ENCODE data around the gene HPN.

HPN gene

DNA sequence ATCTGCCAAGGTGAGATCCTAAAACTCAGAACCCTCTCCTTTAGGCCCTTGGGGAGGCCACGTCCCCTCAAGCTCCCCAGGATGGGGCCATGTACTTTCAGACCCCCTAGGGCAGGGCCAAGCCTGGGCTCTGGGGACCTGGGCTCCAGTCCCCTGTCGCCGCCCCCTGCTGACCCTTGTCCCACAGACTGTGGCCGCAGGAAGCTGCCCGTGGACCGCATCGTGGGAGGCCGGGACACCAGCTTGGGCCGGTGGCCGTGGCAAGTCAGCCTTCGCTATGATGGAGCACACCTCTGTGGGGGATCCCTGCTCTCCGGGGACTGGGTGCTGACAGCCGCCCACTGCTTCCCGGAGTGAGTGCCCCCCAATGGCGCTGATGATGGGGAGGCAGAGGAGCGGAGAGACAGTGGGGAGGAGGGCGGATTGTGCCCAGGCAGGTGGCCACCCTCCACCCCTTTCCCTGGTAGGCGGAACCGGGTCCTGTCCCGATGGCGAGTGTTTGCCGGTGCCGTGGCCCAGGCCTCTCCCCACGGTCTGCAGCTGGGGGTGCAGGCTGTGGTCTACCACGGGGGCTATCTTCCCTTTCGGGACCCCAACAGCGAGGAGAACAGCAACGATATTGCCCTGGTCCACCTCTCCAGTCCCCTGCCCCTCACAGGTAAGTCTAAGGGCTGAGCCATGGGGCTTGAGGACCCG is 18.8 kb downstream of the HPN start:
- no peak for TF ChIP-seq EZH2phosphoT487 (IDR thresholded peaks at IDR 0.05; ENCODE audit: borderline replicate concordance)
- TF ChIP-seq, protein P1, sequence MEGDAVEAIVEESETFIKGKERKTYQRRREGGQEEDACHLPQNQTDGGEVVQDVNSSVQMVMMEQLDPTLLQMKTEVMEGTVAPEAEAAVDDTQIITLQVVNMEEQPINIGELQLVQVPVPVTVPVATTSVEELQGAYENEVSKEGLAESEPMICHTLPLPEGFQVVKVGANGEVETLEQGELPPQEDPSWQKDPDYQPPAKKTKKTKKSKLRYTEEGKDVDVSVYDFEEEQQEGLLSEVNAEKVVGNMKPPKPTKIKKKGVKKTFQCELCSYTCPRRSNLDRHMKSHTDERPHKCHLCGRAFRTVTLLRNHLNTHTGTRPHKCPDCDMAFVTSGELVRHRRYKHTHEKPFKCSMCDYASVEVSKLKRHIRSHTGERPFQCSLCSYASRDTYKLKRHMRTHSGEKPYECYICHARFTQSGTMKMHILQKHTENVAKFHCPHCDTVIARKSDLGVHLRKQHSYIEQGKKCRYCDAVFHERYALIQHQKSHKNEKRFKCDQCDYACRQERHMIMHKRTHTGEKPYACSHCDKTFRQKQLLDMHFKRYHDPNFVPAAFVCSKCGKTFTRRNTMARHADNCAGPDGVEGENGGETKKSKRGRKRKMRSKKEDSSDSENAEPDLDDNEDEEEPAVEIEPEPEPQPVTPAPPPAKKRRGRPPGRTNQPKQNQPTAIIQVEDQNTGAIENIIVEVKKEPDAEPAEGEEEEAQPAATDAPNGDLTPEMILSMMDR (conservative IDR thresholded peaks at IDR 0.05; ENCODE audit: low read length) = no peak
- no peaks in the 10 kb centered on the region for H3K79me2 ChIP-seq (ENCODE audit: insufficient read depth, low read length)

GRCh38 chr19:35061583-35062373 is 20.3 kb downstream of the HPN start:
- Histone ChIP-seq H2AFZ (ENCODE audit: low read length) (no peak overlapping the region), H3K9me2 (replicated peaks; ENCODE audit: low read depth, low read length) (no peaks in the 10 kb centered on the region), H3K9me3 (ENCODE audit: insufficient read depth, low read depth, low read length) (no peaks in the 10 kb centered on the region), H3K4me2 (ENCODE audit: low read depth, low read length, poor library complexity, severe bottlenecking) (no peak overlapping the region), H3K27me3 (ENCODE audit: insufficient read depth, low read length, poor library complexity, severe bottlenecking) (no peaks in the 10 kb centered on the region), H4K20me1 (ENCODE audit: insufficient read depth, low read length, poor library complexity, severe bottlenecking) (no peaks in the 10 kb centered on the region), H3K79me2 (ENCODE audit: insufficient read depth, low read length) (no peaks in the 10 kb centered on the region), H3F3A (ENCODE audit: low read depth) (no peaks in the 10 kb centered on the region), H3K9ac (ENCODE audit: low read depth, low read length, poor library complexity, severe bottlenecking) (no peak overlapping the region), H3K4me1 (ENCODE audit: insufficient read depth, low read length, poor library complexity, severe bottlenecking) (no peaks in the 10 kb centered on the region), H3K36me3 (ENCODE audit: insufficient read depth, low read length) (no peaks in the 10 kb centered on the region), H3K4me3 (ENCODE audit: low read length, poor library complexity, severe bottlenecking) (no peak overlapping the region)
- no peak for TF ChIP-seq EZH2phosphoT487 (IDR thresholded peaks at IDR 0.05; ENCODE audit: borderline replicate concordance)
- TF ChIP-seq, protein P1 (conservative IDR thresholded peaks at IDR 0.05; ENCODE audit: low read length) = no peak

More for the DNA sequence above, 18.8 kb downstream of the HPN start:
- Histone ChIP-seq H3F3A (ENCODE audit: low read depth) (no peaks in the 10 kb centered on the region), H4K20me1 (ENCODE audit: insufficient read depth, low read length, poor library complexity, severe bottlenecking) (no peaks in the 10 kb centered on the region), H3K9me3 (ENCODE audit: insufficient read depth, low read depth, low read length) (no peaks in the 10 kb centered on the region), H3K9ac (ENCODE audit: low read depth, low read length, poor library complexity, severe bottlenecking) (no peak overlapping the region), H2AFZ (ENCODE audit: low read length) (no peak overlapping the region), H3K4me1 (ENCODE audit: insufficient read depth, low read length, poor library complexity, severe bottlenecking) (no peaks in the 10 kb centered on the region), H3K4me3 (ENCODE audit: low read length, poor library complexity, severe bottlenecking) (no peak overlapping the region), H3K36me3 (ENCODE audit: insufficient read depth, low read length) (no peaks in the 10 kb centered on the region), H3K27me3 (ENCODE audit: insufficient read depth, low read length, poor library complexity, severe bottlenecking) (no peaks in the 10 kb centered on the region), H3K9me2 (replicated peaks; ENCODE audit: low read depth, low read length) (no peaks in the 10 kb centered on the region), H3K4me2 (ENCODE audit: low read depth, low read length, poor library complexity, severe bottlenecking) (no peak overlapping the region)

GRCh38 chr19:35062942-35063341 is 21.4 kb downstream of the HPN start:
- Histone ChIP-seq H3K4me2 (ENCODE audit: low read depth, low read length, poor library complexity, severe bottlenecking) (no peak overlapping the region), H3F3A (ENCODE audit: low read depth) (no peaks in the 10 kb centered on the region), H2AFZ (ENCODE audit: low read length) (no peak overlapping the region), H3K9me3 (ENCODE audit: insufficient read depth, low read depth, low read length) (no peaks in the 10 kb centered on the region), H3K9ac (ENCODE audit: low read depth, low read length, poor library complexity, severe bottlenecking) (no peak overlapping the region), H3K9me2 (replicated peaks; ENCODE audit: low read depth, low read length) (no peaks in the 10 kb centered on the region), H3K27me3 (ENCODE audit: insufficient read depth, low read length, poor library complexity, severe bottlenecking) (no peaks in the 10 kb centered on the region), H3K79me2 (ENCODE audit: insufficient read depth, low read length) (no peaks in the 10 kb centered on the region), H4K20me1 (ENCODE audit: insufficient read depth, low read length, poor library complexity, severe bottlenecking) (no peaks in the 10 kb centered on the region), H3K4me3 (ENCODE audit: low read length, poor library complexity, severe bottlenecking) (no peak overlapping the region), H3K4me1 (ENCODE audit: insufficient read depth, low read length, poor library complexity, severe bottlenecking) (no peaks in the 10 kb centered on the region), H3K36me3 (ENCODE audit: insufficient read depth, low read length) (no peaks in the 10 kb centered on the region)
- TF ChIP-seq, protein P1 (conservative IDR thresholded peaks at IDR 0.05; ENCODE audit: low read length) = no peak
- no peak for TF ChIP-seq EZH2phosphoT487 (IDR thresholded peaks at IDR 0.05; ENCODE audit: borderline replicate concordance)

Data from Loucy (cell line).